CD14-positive monocyte (primary cell): Measurements from ENCODE around the gene RPL10. TPM values are rescaled to one million over a fixed set of nuclear protein-coding genes. Genes with fewer than 3 reads are reported as not detected.
A peak's percentile ranks its signal among the peaks of the same experiment; 100 is the strongest.

Source experiments
- DNase-seq, 3 donors: peaks; one replicate each; pipeline ENCODE4 v3.0.0-alpha.2; 2011 to 2022
- H2AFZ ChIP-seq: 2 replicates; pipeline ENCODE4 v1.6.0; 2012; ENCODE audit warnings: mild to moderate bottlenecking, low read depth, low read length, inconsistent platforms; ENCODE audit not compliant: insufficient read depth, poor library complexity, severe bottlenecking
- H3K27ac ChIP-seq, 2 donors: 1 replicate in 1 of 2; 2 replicates in 1 of 2; pipeline ENCODE4 v1.5.1; 2012 to 2013; ENCODE audit warnings: low read length in 2 of 2, control low read depth in 1 of 2, inconsistent platforms in 1 of 2, low read depth in 1 of 2, mild to moderate bottlenecking in 1 of 2
- H3K27me3 ChIP-seq, 2 donors: one replicate each; pipeline versions ENCODE4 v1.6.0 to v1.6.1; 2011 to 2013; ENCODE audit warnings: low read length in 2 of 2; ENCODE audit not compliant: control insufficient read depth in 2 of 2, insufficient read depth in 2 of 2
- H3K36me3 ChIP-seq, 2 donors: replicated peaks in 1 of 2; 1 replicate in 1 of 2; 2 replicates in 1 of 2; pipeline versions ENCODE4 v1.5.1 to v1.6.1; 2012 to 2013; ENCODE audit warnings: low read length in 2 of 2, control low read depth in 1 of 2, inconsistent platforms in 1 of 2, mild to moderate bottlenecking in 1 of 2; ENCODE audit not compliant: insufficient read depth in 2 of 2, control insufficient read depth in 1 of 2
- H3K4me1 ChIP-seq, 2 donors: 1 replicate in 1 of 2; 2 replicates in 1 of 2; pipeline versions ENCODE4 v1.5.1 to v1.6.1; 2012 to 2013; ENCODE audit warnings: low read length in 2 of 2, control low read depth in 1 of 2, inconsistent platforms in 1 of 2, mild to moderate bottlenecking in 1 of 2, moderate library complexity in 1 of 2; ENCODE audit not compliant: insufficient read depth in 2 of 2, control insufficient read depth in 1 of 2
- H3K4me2 ChIP-seq: replicated peaks from 2 replicates; pipeline ENCODE3; 2012; ENCODE audit warnings: low read length, moderate library complexity, mild to moderate bottlenecking; ENCODE audit not compliant: poor library complexity, severe bottlenecking; ENCODE audit errors: extremely low read depth
- H3K4me3 ChIP-seq, 3 experiments: fragments of 200-600 bp in 1 of 3; sonication (generic) in 1 of 3; replicated peaks in 1 of 3; 1 replicate in 2 of 3; 2 replicates in 1 of 3; pipeline ENCODE4 v1.5.1; 2011 to 2013; ENCODE audit warnings: low read length in 3 of 3, mild to moderate bottlenecking in 3 of 3, control low read depth in 2 of 3, low read depth in 2 of 3, inconsistent platforms in 1 of 3, moderate library complexity in 1 of 3
- H3K79me2 ChIP-seq: 2 replicates; pipeline ENCODE4 v1.6.0; 2012; ENCODE audit warnings: mild to moderate bottlenecking, control low read depth, inconsistent platforms, low read length, moderate library complexity; ENCODE audit not compliant: insufficient read depth
- H3K9ac ChIP-seq: 2 replicates; pipeline ENCODE4 v1.6.0; 2017; ENCODE audit warnings: low read length, mild to moderate bottlenecking; ENCODE audit not compliant: insufficient read depth, poor library complexity, severe bottlenecking
- H3K9me3 ChIP-seq, 2 donors: replicated peaks in 1 of 2; 1 replicate in 1 of 2; 2 replicates in 1 of 2; pipeline versions ENCODE4 v1.5.1 to v1.6.1; 2012 to 2013; ENCODE audit warnings: low read length in 2 of 2, control low read depth in 1 of 2; ENCODE audit not compliant: control insufficient read depth in 1 of 2, insufficient read depth in 1 of 2
- H4K20me1 ChIP-seq: 2 replicates; pipeline ENCODE4 v1.6.0; 2012; ENCODE audit warnings: mild to moderate bottlenecking, low read length, control low read depth, moderate library complexity; ENCODE audit not compliant: insufficient read depth
- H3K27ac Mint-ChIP-seq, 7 donors: one replicate each; pipeline ENCODE4 v1.8.0; 2020; ENCODE audit warnings: mild to moderate bottlenecking in 7 of 7, mixed read lengths in 7 of 7, moderate library complexity in 6 of 7, inconsistent platforms in 2 of 7
- H3K27me3 Mint-ChIP-seq, 3 donors: one replicate each; pipeline ENCODE4 v1.8.0; 2021 to 2022; ENCODE audit warnings: low read depth in 3 of 3, mild to moderate bottlenecking in 3 of 3, mixed read lengths in 3 of 3, moderate library complexity in 3 of 3, inconsistent platforms in 1 of 3
- H3K36me3 Mint-ChIP-seq, 2 donors: one replicate each; pipeline ENCODE4 v1.8.0; 2020; ENCODE audit warnings: mixed read lengths in 2 of 2, inconsistent platforms in 1 of 2, mild to moderate bottlenecking in 1 of 2
- H3K4me1 Mint-ChIP-seq: one replicate; pipeline ENCODE4 v1.8.0; 2020; ENCODE audit warnings: mild to moderate bottlenecking, mixed read lengths
- H3K4me3 Mint-ChIP-seq, 2 donors: one replicate each; pipeline ENCODE4 v1.8.0; 2020; ENCODE audit warnings: mild to moderate bottlenecking in 2 of 2, mixed read lengths in 2 of 2, moderate library complexity in 1 of 2
- H3K9me3 Mint-ChIP-seq, 7 donors: one replicate each; pipeline ENCODE4 v1.8.0; 2020 to 2022; ENCODE audit warnings: mixed read lengths in 7 of 7, mild to moderate bottlenecking in 6 of 7, moderate library complexity in 6 of 7, inconsistent platforms in 2 of 7
- CTCF ChIP-seq: fragments of 200-600 bp; IDR thresholded peaks from one replicate; pipeline ENCODE4 v1.8.0; 2022; ENCODE audit warnings: antibody characterized with exemption, mild to moderate bottlenecking
- WGBS: methylation state at CpG from one replicate; pipeline ENCODE4 v1.1.5; 2013; ENCODE audit warnings: missing lambda C conversion rate; ENCODE audit not compliant: insufficient coverage; 5-methylcytosine and 5-hydroxymethylcytosine counted together
- intact Hi-C, 2 donors: fragments of 100-400 bp; cut with micrococcal nuclease; formaldehyde crosslinking; loops; one replicate each; pipeline versions ENCODE4 v1.15.0 to v1.15.1; 2023
- polyA plus RNA-seq, 3 donors: library from polyadenylated mRNA; depleted of rRNA in 1 of 3; unstranded in 2 of 3; stranded (reverse) in 1 of 3; fragments of 300-500 nt in 2 of 3; fragments of >200 nt in 1 of 3; fragmentation: Illumina TruSeq in 2 of 3; gene quantifications; 1 replicate in 2 of 3; 2 replicates in 1 of 3; pipeline ENCODE4 v1.2.3, GENCODE V29; 2012 to 2021

Gene RPL10
- polyA plus RNA-seq, 3 donors: 1,536 to 5,639 (median 1,724) TPM

GRCh38 chrX:154429711-154430110, 31.5 kb downstream of the RPL10 start:
- WGBS: 60% methylated on average over 1 of the region's 2 CpGs
- no peak overlapping the region for H2AFZ ChIP-seq
- H3K4me3 ChIP-seq: peak overlapping the region in 2 of 3 experiments; percentile 78 to 87
- no peaks in the 10 kb centered on the region for H3K9me3 ChIP-seq
- intact Hi-C loops: no loop called here
- peaks cover 42% of the 10 kb centered on the region for H3K4me1 Mint-ChIP-seq
- H3K4me2 ChIP-seq: peak overlapping the region; percentile 82
- peaks cover 25 to 27% of the 10 kb centered on the region in 2 donors for H3K36me3 ChIP-seq
- no peaks in the 10 kb centered on the region for H3K27me3 ChIP-seq
- H3K27ac Mint-ChIP-seq: peak overlapping the region; percentile 90 to 99 (median 95)
- no peak for DNase-seq
- peaks cover 43% of the 10 kb centered on the region for H3K79me2 ChIP-seq
- H3K9ac ChIP-seq: no peak overlapping the region
- peaks cover 22 to 27% of the 10 kb centered on the region in 2 donors for H3K36me3 Mint-ChIP-seq
- TF ChIP-seq CTCF: no peak
- peaks cover 0 to 7% (median 2%) of the 10 kb centered on the region in 3 donors for H3K27me3 Mint-ChIP-seq
- peaks cover 0 to 20% (median 5%) of the 10 kb centered on the region in 7 donors for H3K9me3 Mint-ChIP-seq
- H3K4me1 ChIP-seq: peaks cover 47 to 56% of the 10 kb centered on the region in 2 donors
- H4K20me1 ChIP-seq: no peaks in the 10 kb centered on the region
- H3K4me3 Mint-ChIP-seq: peak overlapping the region; percentile 81 to 84
- peak overlapping the region; percentile 78 to 92 for H3K27ac ChIP-seq

GRCh38 chrX:154430479-154430878, 32.3 kb downstream of the RPL10 start:
- Mint-ChIP-seq H3K36me3 (peaks cover 29 to 33% of the 10 kb centered on the region in 2 donors), H3K27ac (peak overlapping the region; percentile 90 to 99 (median 95)), H3K4me1 (peaks cover 42% of the 10 kb centered on the region), H3K27me3 (peaks cover 0 to 7% (median 2%) of the 10 kb centered on the region in 3 donors), H3K9me3 (peaks cover 0 to 22% (median 5%) of the 10 kb centered on the region in 7 donors), H3K4me3 (peak overlapping the region; percentile 74 to 91)
- TF ChIP-seq CTCF: no peak
- WGBS: 19% methylated on average over 5 of the region's 6 CpGs
- Histone ChIP-seq H4K20me1 (no peaks in the 10 kb centered on the region), H3K4me1 (peaks cover 47 to 53% of the 10 kb centered on the region in 2 donors), H3K9ac (peak overlapping the region; percentile 55), H3K36me3 (peaks cover 31 to 34% of the 10 kb centered on the region in 2 donors), H2AFZ (no peak overlapping the region), H3K4me2 (peak overlapping the region; percentile 82), H3K4me3 (peak overlapping the region in 2 of 3 experiments; percentile 24 to 87), H3K27me3 (no peaks in the 10 kb centered on the region), H3K9me3 (no peaks in the 10 kb centered on the region), H3K79me2 (peaks cover 43% of the 10 kb centered on the region), H3K27ac (peak overlapping the region; percentile 78 to 92)
- intact Hi-C loops: no loop called here
- peak; percentile 21 to 51 (median 32) for DNase-seq
